Loucy (cell line): ENCODE results near the gene MARK4.

ENCODE experiments used
- H2AFZ ChIP-seq: fragments of 200-600 bp; sonication (generic); 2 replicates; pipeline ENCODE4 v1.6.0; 2016; ENCODE audit warnings: antibody characterized with exemption, mild to moderate bottlenecking, low read length, moderate library complexity
- H3F3A ChIP-seq: fragments of 200-600 bp; 2 replicates; pipeline ENCODE4 v1.6.0; 2016; ENCODE audit warnings: antibody characterized with exemption, low read depth, mild to moderate bottlenecking
- H3K27me3 ChIP-seq: fragments of 200-600 bp; sonication (generic); 2 replicates; pipeline ENCODE4 v1.6.1; 2014; ENCODE audit warnings: low read length, mild to moderate bottlenecking; ENCODE audit not compliant: insufficient read depth, poor library complexity, severe bottlenecking
- H3K36me3 ChIP-seq: fragments of 200-600 bp; sonication (generic); 2 replicates; pipeline ENCODE4 v1.6.1; 2016; ENCODE audit warnings: low read length; ENCODE audit not compliant: insufficient read depth
- H3K4me1 ChIP-seq: fragments of 200-600 bp; sonication (generic); 2 replicates; pipeline ENCODE4 v1.5.1; 2014; ENCODE audit warnings: low read length, mild to moderate bottlenecking; ENCODE audit not compliant: insufficient read depth, poor library complexity, severe bottlenecking
- H3K4me2 ChIP-seq: fragments of 200-600 bp; sonication (generic); 2 replicates; pipeline ENCODE4 v1.6.0; 2014; ENCODE audit warnings: antibody characterized with exemption, low read length, low read depth, mild to moderate bottlenecking; ENCODE audit not compliant: poor library complexity, severe bottlenecking
- H3K4me3 ChIP-seq: fragments of 200-600 bp; sonication (generic); 2 replicates; pipeline ENCODE4 v1.5.1; 2014; ENCODE audit warnings: low read length, mild to moderate bottlenecking, mixed read lengths; ENCODE audit not compliant: poor library complexity, severe bottlenecking
- H3K79me2 ChIP-seq: fragments of 200-600 bp; sonication (generic); 2 replicates; pipeline ENCODE4 v1.6.1; 2014; ENCODE audit warnings: low read length; ENCODE audit not compliant: insufficient read depth
- H3K9ac ChIP-seq: fragments of 200-600 bp; sonication (generic); 2 replicates; pipeline ENCODE4 v1.6.0; 2014; ENCODE audit warnings: mild to moderate bottlenecking, low read depth, low read length, moderate library complexity; ENCODE audit not compliant: poor library complexity, severe bottlenecking
- H3K9me2 ChIP-seq: fragments of 200-600 bp; sonication (generic); replicated peaks from 2 replicates; pipeline ENCODE4 v1.6.1; 2016; ENCODE audit warnings: low read depth, low read length, mixed read lengths
- H3K9me3 ChIP-seq: fragments of 200-600 bp; sonication (generic); 2 replicates; pipeline ENCODE4 v1.6.1; 2014; ENCODE audit warnings: mild to moderate bottlenecking, antibody characterized with exemption, low read length, low read depth; ENCODE audit not compliant: insufficient read depth
- H4K20me1 ChIP-seq: fragments of 200-600 bp; sonication (generic); 2 replicates; pipeline ENCODE4 v1.6.0; 2014; ENCODE audit warnings: antibody characterized with exemption, low read length, mild to moderate bottlenecking; ENCODE audit not compliant: insufficient read depth, poor library complexity, severe bottlenecking
- EZH2phosphoT487 ChIP-seq: fragments of 200-600 bp; IDR thresholded peaks from 2 replicates; pipeline ENCODE4 v1.6.1; 2018; ENCODE audit warnings: antibody characterized with exemption, mild to moderate bottlenecking, moderate library complexity, borderline replicate concordance
- TF ChIP-seq, protein P1 (sequence below): fragments of 200-600 bp; sonication (generic); conservative IDR thresholded peaks from 2 replicates; pipeline ENCODE4 v1.5.1; 2014; ENCODE audit warnings: mild to moderate bottlenecking, antibody characterized with exemption, low read length

The MARK4 gene

DNA sequence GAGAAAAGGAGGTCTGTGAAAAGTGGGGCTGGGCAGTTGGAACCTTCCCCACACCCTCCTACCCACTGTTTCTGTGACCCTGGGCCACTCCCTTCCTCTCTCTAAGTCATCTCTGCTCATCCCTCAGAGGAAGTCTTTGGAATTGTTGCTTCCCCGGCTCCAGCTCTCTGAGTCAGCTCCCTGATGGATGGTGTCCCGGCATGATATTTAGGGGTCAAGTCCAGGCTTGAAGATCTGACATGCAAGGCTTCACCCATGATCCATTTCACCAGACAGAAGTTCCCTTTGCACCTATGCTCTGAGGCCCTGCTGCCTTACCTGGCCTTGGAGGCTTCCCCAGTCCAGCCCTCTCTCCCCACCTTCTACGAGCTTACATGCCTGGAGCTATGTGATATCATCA, 19.2 kb upstream of the MARK4 start:
- Histone ChIP-seq H3F3A (no peaks in the 10 kb centered on the region), H3K4me1 (peaks cover 11% of the 10 kb centered on the region), H4K20me1 (no peaks in the 10 kb centered on the region), H3K79me2 (no peaks in the 10 kb centered on the region), H3K4me3 (no peak overlapping the region), H3K9me2 (no peaks in the 10 kb centered on the region), H3K9ac (no peak overlapping the region), H3K4me2 (no peak overlapping the region), H3K36me3 (no peaks in the 10 kb centered on the region), H2AFZ (no peak overlapping the region), H3K27me3 (no peaks in the 10 kb centered on the region), H3K9me3 (no peaks in the 10 kb centered on the region)
- no peak for TF ChIP-seq EZH2phosphoT487
- TF ChIP-seq, protein P1, sequence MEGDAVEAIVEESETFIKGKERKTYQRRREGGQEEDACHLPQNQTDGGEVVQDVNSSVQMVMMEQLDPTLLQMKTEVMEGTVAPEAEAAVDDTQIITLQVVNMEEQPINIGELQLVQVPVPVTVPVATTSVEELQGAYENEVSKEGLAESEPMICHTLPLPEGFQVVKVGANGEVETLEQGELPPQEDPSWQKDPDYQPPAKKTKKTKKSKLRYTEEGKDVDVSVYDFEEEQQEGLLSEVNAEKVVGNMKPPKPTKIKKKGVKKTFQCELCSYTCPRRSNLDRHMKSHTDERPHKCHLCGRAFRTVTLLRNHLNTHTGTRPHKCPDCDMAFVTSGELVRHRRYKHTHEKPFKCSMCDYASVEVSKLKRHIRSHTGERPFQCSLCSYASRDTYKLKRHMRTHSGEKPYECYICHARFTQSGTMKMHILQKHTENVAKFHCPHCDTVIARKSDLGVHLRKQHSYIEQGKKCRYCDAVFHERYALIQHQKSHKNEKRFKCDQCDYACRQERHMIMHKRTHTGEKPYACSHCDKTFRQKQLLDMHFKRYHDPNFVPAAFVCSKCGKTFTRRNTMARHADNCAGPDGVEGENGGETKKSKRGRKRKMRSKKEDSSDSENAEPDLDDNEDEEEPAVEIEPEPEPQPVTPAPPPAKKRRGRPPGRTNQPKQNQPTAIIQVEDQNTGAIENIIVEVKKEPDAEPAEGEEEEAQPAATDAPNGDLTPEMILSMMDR = no peak

DNA sequence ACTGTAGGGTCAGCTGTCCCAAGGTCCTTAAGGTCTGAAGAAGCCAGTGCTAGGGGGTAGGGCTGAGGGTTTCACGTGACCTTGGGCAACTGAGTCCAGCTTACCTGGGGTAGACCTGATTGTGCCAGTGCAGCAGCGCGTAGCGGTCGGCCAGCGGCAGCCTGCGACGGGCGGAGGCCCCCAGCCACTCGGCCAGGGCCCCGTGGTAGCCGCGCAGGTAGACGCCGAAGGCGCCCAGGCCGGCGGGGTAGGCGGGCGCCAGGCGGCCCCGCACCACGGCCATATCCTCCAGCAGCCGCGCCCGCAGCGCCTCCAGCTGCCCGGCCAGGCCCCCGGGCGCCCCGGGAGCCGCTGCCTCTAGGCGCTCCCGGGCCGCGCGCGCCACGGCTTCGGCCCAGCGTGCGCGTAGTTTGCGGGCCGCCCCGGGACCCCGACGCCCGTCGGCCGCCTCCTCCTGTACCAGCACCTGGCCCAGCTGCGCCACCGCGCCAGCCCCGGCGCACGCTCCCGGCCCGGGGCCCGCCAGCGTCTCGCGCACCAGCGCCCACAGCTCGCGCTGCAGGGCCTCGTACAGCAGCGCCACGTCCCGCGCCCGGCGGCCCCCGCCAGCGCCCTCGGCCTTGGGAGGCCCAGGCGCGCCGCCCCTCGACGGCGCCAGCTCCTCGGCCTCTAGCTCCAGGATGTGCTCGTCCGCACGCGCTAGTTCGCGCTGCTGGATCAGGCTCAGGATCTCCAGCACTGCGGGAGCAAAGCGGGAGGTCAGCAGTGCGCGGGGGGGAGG, 16.8 kb upstream of the MARK4 start:
- Histone ChIP-seq H4K20me1 (no peaks in the 10 kb centered on the region), H3K79me2 (no peaks in the 10 kb centered on the region), H3K9ac (no peak overlapping the region), H3K4me2 (no peak overlapping the region), H3K27me3 (no peaks in the 10 kb centered on the region), H3K36me3 (no peaks in the 10 kb centered on the region), H3K4me3 (no peak overlapping the region), H3K4me1 (peaks cover 11% of the 10 kb centered on the region), H2AFZ (no peak overlapping the region), H3K9me3 (no peaks in the 10 kb centered on the region), H3K9me2 (no peaks in the 10 kb centered on the region), H3F3A (no peaks in the 10 kb centered on the region)
- TF ChIP-seq EZH2phosphoT487 = no peak
- TF ChIP-seq, protein P1 = no peak

DNA sequence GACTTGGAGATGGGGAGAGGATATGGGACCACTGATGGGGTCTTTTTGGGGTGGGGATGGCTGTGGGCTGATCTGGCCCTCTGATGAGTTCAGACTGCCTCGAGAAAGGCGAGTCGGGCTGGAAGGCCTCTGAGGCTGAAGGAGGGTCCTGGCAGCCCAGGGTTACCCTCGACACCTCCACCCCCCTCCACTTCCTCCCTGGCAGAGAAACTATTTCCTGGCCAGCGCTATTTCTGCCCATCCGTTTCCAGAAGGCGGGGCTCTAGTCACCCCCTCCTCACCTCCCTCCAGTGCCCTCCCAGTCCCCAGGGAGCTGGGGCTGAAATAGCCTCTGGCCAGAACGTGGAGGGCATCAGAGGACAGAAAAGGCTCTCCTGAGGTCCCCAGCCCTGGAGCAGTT, 15.6 kb upstream of the MARK4 start:
- Histone ChIP-seq H3K4me1 (peaks cover 11% of the 10 kb centered on the region), H3K79me2 (no peaks in the 10 kb centered on the region), H3K4me2 (peak overlapping the region; percentile 70), H3K36me3 (no peaks in the 10 kb centered on the region), H3K4me3 (peak overlapping the region; percentile 39), H4K20me1 (no peaks in the 10 kb centered on the region), H2AFZ (peak overlapping the region; percentile 87), H3K9ac (peak overlapping the region; percentile 57), H3K9me3 (no peaks in the 10 kb centered on the region), H3K9me2 (no peaks in the 10 kb centered on the region), H3F3A (no peaks in the 10 kb centered on the region), H3K27me3 (no peaks in the 10 kb centered on the region)
- TF ChIP-seq EZH2phosphoT487 = no peak
- TF ChIP-seq, protein P1 = no peak
